MCF 10A (cell line): ENCODE measurements around the gene RNU6-9. TPM values are rescaled to one million over a fixed set of nuclear protein-coding genes. Genes with fewer than 3 reads are reported as not detected.

Experiments
- BruUV-seq: library from RNA; stranded (reverse); fragments of 400-500 nt; replicated peaks from 2 replicates; lab custom pipeline; 2021; lab: Mats Ljungman, UMichigan
- CTCF ChIA-PET: fragments of 300-600 bp; sonication (Branson Sonifier 250); formaldehyde crosslinking; extraction: SDS; loops from one replicate; lab custom pipeline; 2021; ENCODE audit warnings: antibody characterized with exemption, inconsistent platforms; lab: Yijun Ruan, JAX
- POLR2A ChIA-PET: fragments of 300-600, 350-650 bp; sonication (Branson Sonifier 250); formaldehyde crosslinking; extraction: SDS; loops from one replicate; lab custom pipeline; 2020; ENCODE audit warnings: antibody characterized with exemption, inconsistent platforms; lab: Yijun Ruan, JAX
- DNase-seq: peaks from one replicate; pipeline ENCODE4 v3.0.0-alpha.2; 2018; ENCODE audit not compliant: unreplicated experiment
- H3K27ac Mint-ChIP-seq: one replicate; pipeline ENCODE4 v1.8.0; 2022; ENCODE audit warnings: mild to moderate bottlenecking, low read depth, mixed read lengths; ENCODE audit not compliant: unreplicated experiment
- H3K27me3 Mint-ChIP-seq: one replicate; pipeline ENCODE4 v1.8.0; 2022; ENCODE audit warnings: mixed read lengths; ENCODE audit not compliant: insufficient read depth, unreplicated experiment
- H3K36me3 Mint-ChIP-seq: one replicate; pipeline ENCODE4 v1.8.0; 2022; ENCODE audit warnings: mild to moderate bottlenecking, moderate library complexity, mixed read lengths; ENCODE audit not compliant: insufficient read depth, unreplicated experiment
- H3K4me1 Mint-ChIP-seq: one replicate; pipeline ENCODE4 v1.8.0; 2022; ENCODE audit warnings: mixed read lengths; ENCODE audit not compliant: insufficient read depth, unreplicated experiment
- H3K4me3 Mint-ChIP-seq: one replicate; pipeline ENCODE4 v1.8.0; 2022; ENCODE audit warnings: mild to moderate bottlenecking, moderate library complexity, mixed read lengths; ENCODE audit not compliant: unreplicated experiment
- H3K9me3 Mint-ChIP-seq: one replicate; pipeline ENCODE4 v1.8.0; 2022; ENCODE audit warnings: mixed read lengths; ENCODE audit not compliant: unreplicated experiment
- CTCF ChIP-seq: fragments of 200-600 bp; IDR thresholded peaks from one replicate; pipeline ENCODE4 v1.8.0; 2022; ENCODE audit warnings: antibody characterized with exemption, mild to moderate bottlenecking; ENCODE audit not compliant: unreplicated experiment
- intact Hi-C: fragments of 100-400 bp; cut with micrococcal nuclease; formaldehyde crosslinking; loops from 2 replicates; pipeline ENCODE4 v1.14.1; 2022
- total RNA-seq: library from RNA; stranded (reverse); gene quantifications from 2 replicates; pipeline ENCODE4 v1.2.3, GENCODE V29; 2022

RNU6-9 gene
- total RNA-seq, 1 experiment from 2014 or later: not detected

- Mint-ChIP-seq H3K27ac (peak overlapping the region; percentile 64), H3K4me1 (peaks cover 24% of the 10 kb centered on the region), H3K36me3 (peaks cover 40% of the 10 kb centered on the region), H3K27me3 (no peaks in the 10 kb centered on the region), H3K4me3 (peak overlapping the region; percentile 75), H3K9me3 (no peaks in the 10 kb centered on the region)
- BruUV-seq: no TSS peak
- peak; percentile 95 for DNase-seq
- POLR2A ChIA-PET: interaction anchor here (1.0 kb wide), 1 partner anchor 51 kb away, joined by 3 read pairs; no protein-coding TSS in a partner anchor
- TF ChIP-seq CTCF: no peak
- intact Hi-C loops: loop anchor here (5.0 kb wide), 1 partner anchor 40 kb away; the partner anchor contains the start of gene R3HDM4
- CTCF ChIA-PET: interaction anchor here (0.6 kb wide), 1 partner anchor 73 kb away, joined by 3 read pairs; no protein-coding TSS in a partner anchor
Observed at GRCh38 chr19:872266-872951, 20.9 kb upstream of the RNU6-9 start.

GRCh38 chr19:873084-873483 lies 20.2 kb upstream of the RNU6-9 start:
- ChIA-PET CTCF (no interaction called here), POLR2A (interaction anchor here (0.6 to 1.3 kb wide), 4 partner anchors 18 to 76 kb away, joined by 3 to 6 read pairs (median 3); partner anchors contain the start of genes MED16 and RNU6-9)
- H3K4me3 Mint-ChIP-seq: peak overlapping the region; percentile 75
- H3K9me3 Mint-ChIP-seq: no peaks in the 10 kb centered on the region
- no peak for TF ChIP-seq CTCF
- no TSS peak for BruUV-seq
- peak overlapping the region; percentile 64 for H3K27ac Mint-ChIP-seq
- intact Hi-C loops: loop anchor here (5.0 kb wide), 1 partner anchor 39 kb away; the partner anchor contains the start of gene R3HDM4
- no peaks in the 10 kb centered on the region for H3K27me3 Mint-ChIP-seq
- H3K4me1 Mint-ChIP-seq: peaks cover 24% of the 10 kb centered on the region
- DNase-seq: peak; percentile 89
- peaks cover 33% of the 10 kb centered on the region for H3K36me3 Mint-ChIP-seq

- ChIA-PET CTCF (no interaction called here), POLR2A (interaction anchor here (0.6 to 1.3 kb wide), 3 partner anchors 18 to 77 kb away, joined by 3 to 6 read pairs (median 3); partner anchors contain the start of genes MED16 and RNU6-9)
- no peak for TF ChIP-seq CTCF
- H3K4me3 Mint-ChIP-seq: no peak overlapping the region
- DNase-seq: no peak
- no peak overlapping the region for H3K27ac Mint-ChIP-seq
- peaks cover 24% of the 10 kb centered on the region for H3K4me1 Mint-ChIP-seq
- peaks cover 33% of the 10 kb centered on the region for H3K36me3 Mint-ChIP-seq
- H3K27me3 Mint-ChIP-seq: no peaks in the 10 kb centered on the region
- intact Hi-C loops: loop anchor here (5.0 kb wide), 1 partner anchor 39 kb away; the partner anchor contains the start of gene R3HDM4
- H3K9me3 Mint-ChIP-seq: no peaks in the 10 kb centered on the region
- no TSS peak for BruUV-seq
Observed at GRCh38 chr19:873561-874041, 19.7 kb upstream of the RNU6-9 start.

- ChIA-PET POLR2A (interaction anchor here (1.2 kb wide), 1 partner anchor 30 kb away, joined by 3 read pairs; no protein-coding TSS in a partner anchor), CTCF (interaction anchor here (0.8 kb wide), 1 partner anchor 18 kb away, joined by 4 read pairs; no protein-coding TSS in a partner anchor)
- Mint-ChIP-seq H3K4me1 (peaks cover 16% of the 10 kb centered on the region), H3K27me3 (no peaks in the 10 kb centered on the region), H3K36me3 (peaks cover 29% of the 10 kb centered on the region), H3K4me3 (no peak overlapping the region), H3K27ac (no peak overlapping the region), H3K9me3 (no peaks in the 10 kb centered on the region)
- no TSS peak for BruUV-seq
- intact Hi-C loops: no loop called here
- no peak for DNase-seq
- no peak for TF ChIP-seq CTCF
Observed at GRCh38 chr19:875265-875879, 17.9 kb upstream of the RNU6-9 start.
